H9 (cell line): Measurements from ENCODE around the gene ZNF69. TPM values are rescaled to one million over a fixed set of nuclear protein-coding genes. Genes with fewer than 3 reads are reported as not detected.

Source experiments
- DNase-seq: peaks from one replicate; pipeline ENCODE4 v3.0.0-alpha.2; 2017
- H2AFZ ChIP-seq: one replicate; pipeline ENCODE4 v1.6.1; 2013; ENCODE audit warnings: mild to moderate bottlenecking, low read length, control low read depth, moderate library complexity
- H2AK5ac ChIP-seq: 2 replicates; pipeline ENCODE4 v1.6.1; 2013; ENCODE audit warnings: low read length, control low read depth, mixed read lengths; ENCODE audit not compliant: insufficient read length
- H2BK120ac ChIP-seq: one replicate; pipeline ENCODE4 v1.6.1; 2013; ENCODE audit warnings: low read depth, mild to moderate bottlenecking, low read length, control low read depth, inconsistent platforms; ENCODE audit not compliant: poor library complexity, severe bottlenecking
- H2BK12ac ChIP-seq: 2 replicates; pipeline ENCODE4 v1.6.1; 2013; ENCODE audit warnings: low read length, control low read depth, mixed read lengths, low read depth; ENCODE audit not compliant: insufficient read length
- H2BK15ac ChIP-seq: 2 replicates; pipeline ENCODE4 v1.6.1; 2013; ENCODE audit warnings: low read depth, low read length, control low read depth
- H2BK20ac ChIP-seq: one replicate; pipeline ENCODE4 v1.6.1; 2013; ENCODE audit warnings: low read depth, mild to moderate bottlenecking, low read length, control low read depth, inconsistent platforms; ENCODE audit not compliant: poor library complexity, severe bottlenecking
- H2BK5ac ChIP-seq: 2 replicates; pipeline ENCODE4 v1.6.1; 2013; ENCODE audit warnings: low read length, control low read depth, mixed read lengths; ENCODE audit not compliant: insufficient read length
- H3K14ac ChIP-seq: 2 replicates; pipeline ENCODE4 v1.6.1; 2013; ENCODE audit warnings: low read length, control low read depth; ENCODE audit not compliant: insufficient read depth
- H3K18ac ChIP-seq: 2 replicates; pipeline ENCODE4 v1.6.1; 2013; ENCODE audit warnings: low read depth, mild to moderate bottlenecking, mixed read lengths, low read length, control low read depth; ENCODE audit not compliant: insufficient read length
- H3K23ac ChIP-seq: 2 replicates; pipeline ENCODE4 v1.6.1; 2013; ENCODE audit warnings: low read length, control low read depth, mixed read lengths, low read depth; ENCODE audit not compliant: insufficient read length
- H3K23me2 ChIP-seq: 2 replicates; pipeline ENCODE4 v1.6.1; 2013; ENCODE audit warnings: low read depth, mild to moderate bottlenecking, mixed read lengths, low read length, control low read depth; ENCODE audit not compliant: insufficient read length, poor library complexity, severe bottlenecking
- H3K27ac ChIP-seq: 2 replicates; pipeline ENCODE4 v1.5.1; 2013; ENCODE audit warnings: low read length, control low read depth, mixed read lengths, low read depth; ENCODE audit not compliant: insufficient read length
- H3K27me3 ChIP-seq: 2 replicates; pipeline ENCODE4 v1.6.1; 2013; ENCODE audit warnings: low read length, control low read depth, inconsistent platforms; ENCODE audit not compliant: insufficient read depth
- H3K4ac ChIP-seq: 2 replicates; pipeline ENCODE4 v1.6.1; 2013; ENCODE audit warnings: low read depth, mild to moderate bottlenecking, control low read depth, inconsistent platforms, low read length, moderate library complexity
- H3K4me1 ChIP-seq: 2 replicates; pipeline ENCODE4 v1.6.1; 2013; ENCODE audit warnings: low read length, control low read depth, inconsistent platforms; ENCODE audit not compliant: insufficient read depth
- H3K4me2 ChIP-seq: 2 replicates; pipeline ENCODE4 v1.6.1; 2013; ENCODE audit warnings: low read length, control low read depth, mixed read lengths; ENCODE audit not compliant: insufficient read length, insufficient read depth
- H3K56ac ChIP-seq: 2 replicates; pipeline ENCODE4 v1.6.1; 2013; ENCODE audit warnings: low read depth, mild to moderate bottlenecking, mixed read lengths, low read length, control low read depth; ENCODE audit not compliant: insufficient read length
- H3K79me1 ChIP-seq: 2 replicates; pipeline ENCODE4 v1.6.1; 2013; ENCODE audit warnings: low read depth, mild to moderate bottlenecking, moderate library complexity, low read length, control low read depth, inconsistent platforms; ENCODE audit not compliant: insufficient read depth, poor library complexity, severe bottlenecking
- H3K79me2 ChIP-seq: 2 replicates; pipeline ENCODE4 v1.6.1; 2013; ENCODE audit warnings: low read length, control low read depth, inconsistent platforms; ENCODE audit not compliant: insufficient read depth
- H3K9ac ChIP-seq: 2 replicates; pipeline ENCODE4 v1.6.1; 2013; ENCODE audit warnings: low read length, control low read depth, mixed read lengths; ENCODE audit not compliant: insufficient read length; ENCODE audit errors: extremely low read depth
- H3K9me3 ChIP-seq: one replicate; pipeline ENCODE4 v1.6.1; 2013; ENCODE audit warnings: low read depth, low read length, inconsistent platforms; ENCODE audit not compliant: control insufficient read depth
- H3T11ph ChIP-seq: one replicate; pipeline ENCODE4 v1.6.1; 2013; ENCODE audit warnings: mild to moderate bottlenecking, low read length, control low read depth, inconsistent platforms
- H4K20me1 ChIP-seq: one replicate; pipeline ENCODE4 v1.6.1; 2013; ENCODE audit not compliant: control insufficient read depth, insufficient read length, insufficient read depth
- H4K5ac ChIP-seq: 2 replicates; pipeline ENCODE4 v1.6.1; 2013; ENCODE audit warnings: low read depth, mild to moderate bottlenecking, mixed read lengths, low read length, control low read depth; ENCODE audit not compliant: insufficient read length
- H4K8ac ChIP-seq: replicated peaks from 2 replicates; pipeline ENCODE4 v1.6.1; 2013; ENCODE audit warnings: low read length, control low read depth, mixed read lengths, low read depth; ENCODE audit not compliant: insufficient read length
- H4K91ac ChIP-seq: 2 replicates; pipeline ENCODE4 v1.6.1; 2013; ENCODE audit warnings: low read depth, mild to moderate bottlenecking, moderate library complexity, mixed read lengths, low read length, control low read depth; ENCODE audit not compliant: insufficient read length
- H3K27ac Mint-ChIP-seq, 3 experiments: 2 replicates in 2 of 3; 3 replicates in 1 of 3; pipeline ENCODE4 v1.8.0; 2020 to 2021; ENCODE audit warnings: mixed read lengths in 3 of 3, mild to moderate bottlenecking in 1 of 3, moderate library complexity in 1 of 3
- H3K27me3 Mint-ChIP-seq: 2 replicates; pipeline ENCODE4 v1.8.0; 2021; ENCODE audit warnings: low read depth, mild to moderate bottlenecking, moderate library complexity, mixed read lengths
- H3K36me3 Mint-ChIP-seq, 3 experiments: 2 replicates in 2 of 3; 3 replicates in 1 of 3; pipeline ENCODE4 v1.8.0; 2020 to 2021; ENCODE audit warnings: low read depth in 3 of 3, mixed read lengths in 3 of 3; ENCODE audit not compliant: insufficient read depth in 1 of 3
- H3K4me1 Mint-ChIP-seq, 2 experiments: 2 replicates each; pipeline ENCODE4 v1.8.0; 2020; ENCODE audit warnings: mixed read lengths in 2 of 2
- H3K4me3 Mint-ChIP-seq, 2 experiments: 2 replicates in 1 of 2; 3 replicates in 1 of 2; pipeline ENCODE4 v1.8.0; 2020 to 2021; ENCODE audit warnings: mild to moderate bottlenecking in 2 of 2, mixed read lengths in 2 of 2, moderate library complexity in 1 of 2
- H3K9me3 Mint-ChIP-seq, 2 experiments: 2 replicates in 1 of 2; 3 replicates in 1 of 2; pipeline ENCODE4 v1.8.0; 2020; ENCODE audit warnings: mild to moderate bottlenecking in 2 of 2, mixed read lengths in 2 of 2, moderate library complexity in 1 of 2
- WGBS: extraction: QIAGEN DNeasy Blood & Tissue Kit; methylation state at CpG from one replicate; pipeline ENCODE4 v1.1.7; 2013; ENCODE audit warnings: missing lambda C conversion rate, low lambda C conversion rate, mixed read lengths; ENCODE audit not compliant: insufficient read length; ENCODE audit errors: extremely low coverage; 5-methylcytosine and 5-hydroxymethylcytosine counted together
- total RNA-seq: library from RNA; stranded (reverse); gene quantifications from 2 replicates; pipeline ENCODE4 v1.2.1, GENCODE V29; 2021
- TF ChIP-seq, protein P1 (sequence below): fragments of 200-600 bp; sonication (generic); conservative IDR thresholded peaks from 3 replicates; pipeline ENCODE4 v1.8.0; 2021; ENCODE audit warnings: antibody characterized with exemption, mild to moderate bottlenecking

The ZNF69 gene
- total RNA-seq, 1 experiment from 2014 or later, result 27.3 TPM

DNA sequence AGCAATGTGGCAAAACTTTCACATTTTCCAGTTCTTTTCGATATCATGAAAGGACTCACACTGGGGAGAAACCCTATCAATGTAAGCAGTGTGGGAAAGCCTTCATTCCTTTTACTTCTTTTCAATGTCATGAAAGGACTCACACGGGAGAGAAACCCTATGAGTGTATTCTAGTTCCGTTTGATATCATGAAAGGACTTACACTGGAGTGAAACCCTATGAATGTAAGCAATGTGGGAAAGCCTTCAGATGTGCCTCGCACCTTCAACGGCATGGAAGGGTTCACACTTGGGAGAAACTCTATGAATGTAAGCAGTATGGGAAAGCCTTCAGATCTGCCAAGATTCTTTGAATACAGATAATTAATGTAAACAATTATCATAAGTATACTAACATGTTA is 62.7 kb downstream of the ZNF69 start:
- Histone ChIP-seq H3K27me3 (no peaks in the 10 kb centered on the region), H2BK5ac (no peak overlapping the region), H3K79me2 (no peaks in the 10 kb centered on the region), H2AK5ac (no peak overlapping the region), H3K14ac (no peak overlapping the region), H3K4me1 (no peaks in the 10 kb centered on the region), H2AFZ (no peak overlapping the region), H3K18ac (no peak overlapping the region), H3K9me3 (peaks cover 79% of the 10 kb centered on the region), H3K79me1 (no peaks in the 10 kb centered on the region), H2BK12ac (no peak overlapping the region), H3K23me2 (no peaks in the 10 kb centered on the region), H3K27ac (no peak overlapping the region), H2BK120ac (no peak overlapping the region), H2BK15ac (no peak overlapping the region), H4K5ac (no peak overlapping the region), H3K23ac (no peak overlapping the region), H3T11ph (no peak overlapping the region), H3K4me2 (no peak overlapping the region), H4K20me1 (no peaks in the 10 kb centered on the region), H3K4ac (no peak overlapping the region), H4K8ac (no peak overlapping the region), H4K91ac (no peak overlapping the region), H3K9ac (no peak overlapping the region), H2BK20ac (no peak overlapping the region), H3K56ac (no peak overlapping the region)
- TF ChIP-seq, protein P1, sequence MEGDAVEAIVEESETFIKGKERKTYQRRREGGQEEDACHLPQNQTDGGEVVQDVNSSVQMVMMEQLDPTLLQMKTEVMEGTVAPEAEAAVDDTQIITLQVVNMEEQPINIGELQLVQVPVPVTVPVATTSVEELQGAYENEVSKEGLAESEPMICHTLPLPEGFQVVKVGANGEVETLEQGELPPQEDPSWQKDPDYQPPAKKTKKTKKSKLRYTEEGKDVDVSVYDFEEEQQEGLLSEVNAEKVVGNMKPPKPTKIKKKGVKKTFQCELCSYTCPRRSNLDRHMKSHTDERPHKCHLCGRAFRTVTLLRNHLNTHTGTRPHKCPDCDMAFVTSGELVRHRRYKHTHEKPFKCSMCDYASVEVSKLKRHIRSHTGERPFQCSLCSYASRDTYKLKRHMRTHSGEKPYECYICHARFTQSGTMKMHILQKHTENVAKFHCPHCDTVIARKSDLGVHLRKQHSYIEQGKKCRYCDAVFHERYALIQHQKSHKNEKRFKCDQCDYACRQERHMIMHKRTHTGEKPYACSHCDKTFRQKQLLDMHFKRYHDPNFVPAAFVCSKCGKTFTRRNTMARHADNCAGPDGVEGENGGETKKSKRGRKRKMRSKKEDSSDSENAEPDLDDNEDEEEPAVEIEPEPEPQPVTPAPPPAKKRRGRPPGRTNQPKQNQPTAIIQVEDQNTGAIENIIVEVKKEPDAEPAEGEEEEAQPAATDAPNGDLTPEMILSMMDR, result no peak
- H3K27me3 Mint-ChIP-seq, result peaks cover 4% of the 10 kb centered on the region
- no peak overlapping the region for H3K4me3 Mint-ChIP-seq
- peaks cover 75 to 80% (median 79%) of the 10 kb centered on the region in 3 experiments for H3K36me3 Mint-ChIP-seq
- peaks cover 94 to 95% of the 10 kb centered on the region in 2 experiments for H3K9me3 Mint-ChIP-seq
- DNase-seq, result no peak
- no CpG with 5 or more reads among the region's 5 CpGs for WGBS
- H3K4me1 Mint-ChIP-seq, result no peaks in the 10 kb centered on the region
- no peak overlapping the region for H3K27ac Mint-ChIP-seq

Other genes starting within 250 kb of the ZNF69 start
- 2.3 and 2.5 TPM in 2 replicates for gene ZNF823, start 148.8 kb upstream of the ZNF69 start, total RNA-seq
- gene ZNF441, start 120.8 kb upstream of the ZNF69 start, total RNA-seq, result 0.85 and 1.3 TPM in 2 replicates
- gene ZNF491, start 89.3 kb upstream of the ZNF69 start, total RNA-seq, result 0.61 and 0.77 TPM in 2 replicates
- 4.1 and 4.4 TPM in 2 replicates for gene ZNF440, start 73.5 kb upstream of the ZNF69 start, total RNA-seq
- gene ZNF439, start 39.1 kb upstream of the ZNF69 start, total RNA-seq, result 2.2 and 3.3 TPM in 2 replicates
- gene ZNF700, start 37.3 kb downstream of the ZNF69 start, total RNA-seq, result 9.3 and 9.9 TPM in 2 replicates
- 0.77 and 1.3 TPM in 2 replicates for gene ZNF763, start 77.3 kb downstream of the ZNF69 start, total RNA-seq
- 1.9 and 2.4 TPM in 2 replicates for gene ZNF433, start 147.9 kb downstream of the ZNF69 start, total RNA-seq
- gene ZNF878, start 165.2 kb downstream of the ZNF69 start, total RNA-seq, result 5.4 and 5.6 TPM in 2 replicates
- 8.7 and 10.0 TPM in 2 replicates for gene ZNF844, start 176.9 kb downstream of the ZNF69 start, total RNA-seq